Hepatocyte (in vitro differentiated cells): ENCODE data around the gene OR10G3.

Source experiments
- CTCF ChIP-seq: fragments of 200-600 bp; sonication (generic); IDR thresholded peaks from 2 replicates; pipeline ENCODE4 v1.5.1; 2016; ENCODE audit warnings: antibody characterized with exemption, mild to moderate bottlenecking; ENCODE audit not compliant: poor library complexity
- EZH2 ChIP-seq: fragments of 200-600 bp; sonication (generic); IDR thresholded peaks from 2 replicates; pipeline ENCODE4 v1.6.1; 2016; ENCODE audit warnings: antibody characterized with exemption, mild to moderate bottlenecking, borderline replicate concordance
- EZH2phosphoT487 ChIP-seq: fragments of 200-600 bp; sonication (generic); IDR thresholded peaks from one replicate; pipeline ENCODE4 v1.6.1; 2018; ENCODE audit warnings: antibody characterized with exemption, mild to moderate bottlenecking, low read depth, moderate library complexity; ENCODE audit not compliant: unreplicated experiment, severe bottlenecking

DNA sequence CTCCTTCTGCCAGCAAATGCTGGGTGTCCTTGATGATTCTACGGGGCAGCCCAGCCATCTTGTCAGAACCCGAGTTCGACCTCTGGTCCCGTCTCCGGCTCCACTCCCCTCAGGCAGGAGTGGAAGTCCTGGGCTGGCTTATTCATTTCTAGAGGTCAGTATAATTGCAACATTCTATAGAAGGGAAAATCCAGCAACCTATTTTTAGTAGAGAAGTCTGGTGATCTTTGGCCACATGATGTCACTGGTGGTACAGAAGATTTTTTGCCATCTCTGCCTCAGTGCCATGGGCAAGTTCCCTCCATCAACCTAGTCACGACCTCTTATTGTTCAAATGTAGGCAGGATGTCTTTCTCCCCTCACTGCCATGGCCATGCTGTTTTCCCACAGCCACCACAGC is 32.4 kb upstream of the OR10G3 start:
- TF ChIP-seq EZH2 (no peak), CTCF (no peak), EZH2phosphoT487 (no peak)
